OCI-LY3 (cell line): Measurements from ENCODE around the gene ECHS1.

Experiments used
- CTCF ChIP-seq: fragments of 200-600, 300-600 bp; sonication (generic); IDR thresholded peaks from 2 replicates; pipeline ENCODE4 v1.5.1; 2014; ENCODE audit warnings: antibody characterized with exemption, low read length, low read depth
- EZH2phosphoT487 ChIP-seq: fragments of 200-600 bp; shearing (Covaris generic); IDR thresholded peaks from 2 replicates; pipeline ENCODE4 v1.6.1; 2018; ENCODE audit warnings: antibody characterized with exemption, mixed run types, low read depth

- TF ChIP-seq CTCF (no peak), EZH2phosphoT487 (peak; percentile 63; the same call in 1 of the 2 replicates)
These were observed 16.0 kb upstream of the ECHS1 start for GRCh38 chr10:133388973-133389818.
